Limb (tissue), 2 donors: ENCODE measurements around the gene PRAMEF10.
"Not testable (repeated sequence)": the region's sequence is repeated elsewhere in the genome, so short reads cannot be mapped to it uniquely, and the experiment has no call there.

Experiments
- DNase-seq, 2 donors: peaks; one replicate each; pipeline ENCODE4 v3.0.0-alpha.2; 2016; ENCODE audit errors: extremely low spot score in 2 of 2

The PRAMEF10 gene

GRCh38 chr1:12898170-12898569 lies at the start of gene PRAMEF10:
Gene PRAMEF10, minus strand, starts transcription at chr1:12898270. Its CDS starts 2,423 bp downstream, at chr1:12895847.
- not testable (repeated sequence) for DNase-seq

GRCh38 chr1:12947480-12947879 lies 49.4 kb upstream of the PRAMEF10 start, which contains the start of gene PRAMEF6:
Gene PRAMEF6, minus strand, starts transcription at chr1:12947580. Its CDS starts 5,062 bp downstream, at chr1:12942518.
- DNase-seq: not testable (repeated sequence)

- not testable (repeated sequence) for DNase-seq
These were observed 26.3 kb upstream of the PRAMEF10 start for GRCh38 chr1:12924368-12924767.

GRCh38 chr1:12921749-12922148 lies 23.7 kb upstream of the PRAMEF10 start:
- DNase-seq: not testable (repeated sequence)

- DNase-seq: not testable (repeated sequence)
These were observed 18.2 kb upstream of the PRAMEF10 start, which contains the start of gene PRAMEF7 for GRCh38 chr1:12916310-12916709. Gene PRAMEF7, plus strand, starts transcription at chr1:12916610. Its CDS starts 1,083 bp downstream, at chr1:12917693.

- not testable (repeated sequence) for DNase-seq
These were observed 5.9 kb upstream of the PRAMEF10 start for GRCh38 chr1:12903793-12904572.

GRCh38 chr1:12899186-12899585 lies 1.1 kb upstream of the PRAMEF10 start:
- not testable (repeated sequence) for DNase-seq

- not testable (repeated sequence) for DNase-seq
These were observed 12.0 kb downstream of the PRAMEF10 start, which contains the start of gene PRAMEF4 for GRCh38 chr1:12886101-12886500. Gene PRAMEF4, minus strand, starts transcription at chr1:12886201. Its CDS starts 2,807 bp downstream, at chr1:12883394.

GRCh38 chr1:12878453-12878852 lies 19.6 kb downstream of the PRAMEF10 start:
- DNase-seq: not testable (repeated sequence)

GRCh38 chr1:12863131-12863880 lies 34.8 kb downstream of the PRAMEF10 start:
- not testable (repeated sequence) for DNase-seq

GRCh38 chr1:12856786-12857185 lies 41.3 kb downstream of the PRAMEF10 start, which contains the start of gene PRAMEF2:
Gene PRAMEF2, plus strand, starts transcription at chr1:12857086. Its CDS starts 1,924 bp downstream, at chr1:12859010.
- not testable (repeated sequence) for DNase-seq

GRCh38 chr1:12851779-12852178 lies 46.3 kb downstream of the PRAMEF10 start:
- no peak for DNase-seq

GRCh38 chr1:12848620-12849019 lies 49.5 kb downstream of the PRAMEF10 start, which contains the start of gene HNRNPCL1:
Gene HNRNPCL1, minus strand, starts transcription at chr1:12848720. Its CDS starts 431 bp downstream, at chr1:12848289.
- DNase-seq: not testable (repeated sequence)
